Measurements from ENCODE around the gene ADPRHL1.

Gene ADPRHL1

GRCh38 chr13:113420833-113421600, 32.3 kb downstream of the ADPRHL1 start:
- no peak overlapping the region for H3K9ac ChIP-seq (ENCODE audit: low read length)
- no peak overlapping the region for H2AFZ ChIP-seq (ENCODE audit: low read length)
- 0 out of 2 replicates have a peak, but pooled peaks cover under 1% of the 10 kb centered on the region for H3F3A ChIP-seq (ENCODE audit: insufficient read depth, low read length)
- H3K4me2 ChIP-seq (ENCODE audit: low read depth, low read length), result no peak overlapping the region
- no peaks in the 10 kb centered on the region for H3K79me2 ChIP-seq (ENCODE audit: low read length)
- peaks cover 15% of the 10 kb centered on the region for H3K4me1 ChIP-seq (ENCODE audit: low read length)
- peaks cover 65% of the 10 kb centered on the region for H3K27me3 ChIP-seq (replicated peaks; ENCODE audit: insufficient read depth, low read length)
- H3K27ac ChIP-seq (ENCODE audit: low read length), result no peak overlapping the region
- no peaks in the 10 kb centered on the region for H3K36me3 ChIP-seq (replicated peaks; ENCODE audit: insufficient read depth, low read length)
- H3K4me3 ChIP-seq (ENCODE audit: low read length), result no peak overlapping the region
- no peaks in the 10 kb centered on the region for H3K9me3 ChIP-seq (replicated peaks; ENCODE audit: insufficient read depth, low read length)
- H4K20me1 ChIP-seq (ENCODE audit: insufficient read depth, low read length), result no peaks in the 10 kb centered on the region
- H3K9me2 ChIP-seq (replicated peaks; ENCODE audit: insufficient read depth, low read length), result no peaks in the 10 kb centered on the region
- no peak for DNase-seq
- TF ChIP-seq EZH2phosphoT487 (IDR thresholded peaks at IDR 0.05; ENCODE audit: low read length) (no peak), EZH2 (optimal IDR thresholded peaks at IDR 0.05; ENCODE audit: low read depth, low read length) (no peak), CTCF (IDR thresholded peaks at IDR 0.05; ENCODE audit: low read length) (no peak)

GRCh38 chr13:113420232-113420631, 33.1 kb downstream of the ADPRHL1 start:
- no peak overlapping the region for H2AFZ ChIP-seq (ENCODE audit: low read length)
- no peaks in the 10 kb centered on the region for H3F3A ChIP-seq (ENCODE audit: insufficient read depth, low read length)
- no peak overlapping the region for H3K9ac ChIP-seq (ENCODE audit: low read length)

GRCh38 chr13:113419531-113420193, 33.6 kb downstream of the ADPRHL1 start:
- no peaks in the 10 kb centered on the region for H3K9me2 ChIP-seq (replicated peaks; ENCODE audit: insufficient read depth, low read length)
- H3K9ac ChIP-seq (ENCODE audit: low read length), result no peak overlapping the region
- no peaks in the 10 kb centered on the region for H3K9me3 ChIP-seq (replicated peaks; ENCODE audit: insufficient read depth, low read length)
- no peaks in the 10 kb centered on the region for H3K79me2 ChIP-seq (ENCODE audit: low read length)
- no peak overlapping the region for H2AFZ ChIP-seq (ENCODE audit: low read length)
- no peak overlapping the region for H3K27ac ChIP-seq (ENCODE audit: low read length)
- no peak for TF ChIP-seq EZH2 (optimal IDR thresholded peaks at IDR 0.05; ENCODE audit: low read depth, low read length)
- no peak for TF ChIP-seq CTCF (IDR thresholded peaks at IDR 0.05; ENCODE audit: low read length)
- no peak for TF ChIP-seq EZH2phosphoT487 (IDR thresholded peaks at IDR 0.05; ENCODE audit: low read length)
- H3K36me3 ChIP-seq (replicated peaks; ENCODE audit: insufficient read depth, low read length), result no peaks in the 10 kb centered on the region
- no peaks in the 10 kb centered on the region for H3F3A ChIP-seq (ENCODE audit: insufficient read depth, low read length)
- no peak overlapping the region for H3K4me3 ChIP-seq (ENCODE audit: low read length)
- peaks cover 74% of the 10 kb centered on the region for H3K27me3 ChIP-seq (replicated peaks; ENCODE audit: insufficient read depth, low read length)
- H3K4me1 ChIP-seq (ENCODE audit: low read length), result peaks cover 11% of the 10 kb centered on the region
- no peak overlapping the region for H3K4me2 ChIP-seq (ENCODE audit: low read depth, low read length)
- H4K20me1 ChIP-seq (ENCODE audit: insufficient read depth, low read length), result no peaks in the 10 kb centered on the region
- DNase-seq, result no peak

More at GRCh38 chr13:113420232-113420631, 33.1 kb downstream of the ADPRHL1 start:
- Histone ChIP-seq H4K20me1 (ENCODE audit: insufficient read depth, low read length) (no peaks in the 10 kb centered on the region), H3K27ac (ENCODE audit: low read length) (no peak overlapping the region), H3K4me3 (ENCODE audit: low read length) (no peak overlapping the region), H3K36me3 (replicated peaks; ENCODE audit: insufficient read depth, low read length) (no peaks in the 10 kb centered on the region), H3K4me2 (ENCODE audit: low read depth, low read length) (no peak overlapping the region), H3K27me3 (replicated peaks; ENCODE audit: insufficient read depth, low read length) (peaks cover 72% of the 10 kb centered on the region), H3K9me2 (replicated peaks; ENCODE audit: insufficient read depth, low read length) (no peaks in the 10 kb centered on the region), H3K9me3 (replicated peaks; ENCODE audit: insufficient read depth, low read length) (no peaks in the 10 kb centered on the region), H3K4me1 (ENCODE audit: low read length) (peaks cover 11% of the 10 kb centered on the region), H3K79me2 (ENCODE audit: low read length) (no peaks in the 10 kb centered on the region)
- TF ChIP-seq EZH2phosphoT487 (IDR thresholded peaks at IDR 0.05; ENCODE audit: low read length) (no peak), EZH2 (optimal IDR thresholded peaks at IDR 0.05; ENCODE audit: low read depth, low read length) (no peak), CTCF (IDR thresholded peaks at IDR 0.05; ENCODE audit: low read length) (no peak)
- DNase-seq, result no peak

Data from MM.1S (cell line).